Activated T-helper 17 cell treated with anti-CD3 and anti-CD28 coated beads, Interleukin-2, amount 50 U/mL, for 72 hours (primary cell): ENCODE results near the gene ZNF319. TPM values are rescaled to one million over a fixed set of nuclear protein-coding genes. Genes with fewer than 3 reads are reported as not detected.
A peak's percentile ranks its signal among the peaks of the same experiment; 100 is the strongest.

Source experiments
- ATAC-seq: fragments of 150-1000 bp; cut with Tn5 transposase; replicated peaks from 2 replicates; pipeline ENCODE4 v1.10.0; 2021; ENCODE audit warnings: mild to moderate bottlenecking, moderate library complexity
- H3K27ac Mint-ChIP-seq: one replicate; pipeline ENCODE4 v1.8.0; 2022; ENCODE audit warnings: mixed read lengths
- H3K27me3 Mint-ChIP-seq: one replicate; pipeline ENCODE4 v1.8.0; 2022; ENCODE audit warnings: mixed read lengths
- H3K36me3 Mint-ChIP-seq: one replicate; pipeline ENCODE4 v1.8.0; 2022; ENCODE audit warnings: low read depth, mild to moderate bottlenecking, mixed read lengths
- H3K4me1 Mint-ChIP-seq: one replicate; pipeline ENCODE4 v1.8.0; 2022; ENCODE audit warnings: mixed read lengths
- H3K4me3 Mint-ChIP-seq: one replicate; pipeline ENCODE4 v1.8.0; 2022; ENCODE audit warnings: mild to moderate bottlenecking, mixed read lengths
- H3K9me3 Mint-ChIP-seq: one replicate; pipeline ENCODE4 v1.8.0; 2022; ENCODE audit warnings: mixed read lengths
- total RNA-seq, 2 donors: library from RNA; stranded (reverse); gene quantifications; one replicate each; pipeline ENCODE4 v1.2.3, GENCODE V29; 2022

Gene ZNF319
- total RNA-seq, 2 donors from 2014 or later = 3.9 to 5.5 TPM

GRCh38 chr16:57999366-57999970, 1.0 kb downstream of the ZNF319 start:
- Mint-ChIP-seq H3K4me3 (peak overlapping the region; percentile 79), H3K4me1 (peaks cover 27% of the 10 kb centered on the region), H3K27me3 (no peaks in the 10 kb centered on the region), H3K27ac (peak overlapping the region; percentile 73), H3K9me3 (no peaks in the 10 kb centered on the region), H3K36me3 (peaks cover 29% of the 10 kb centered on the region)
- ATAC-seq = no peak

DNA sequence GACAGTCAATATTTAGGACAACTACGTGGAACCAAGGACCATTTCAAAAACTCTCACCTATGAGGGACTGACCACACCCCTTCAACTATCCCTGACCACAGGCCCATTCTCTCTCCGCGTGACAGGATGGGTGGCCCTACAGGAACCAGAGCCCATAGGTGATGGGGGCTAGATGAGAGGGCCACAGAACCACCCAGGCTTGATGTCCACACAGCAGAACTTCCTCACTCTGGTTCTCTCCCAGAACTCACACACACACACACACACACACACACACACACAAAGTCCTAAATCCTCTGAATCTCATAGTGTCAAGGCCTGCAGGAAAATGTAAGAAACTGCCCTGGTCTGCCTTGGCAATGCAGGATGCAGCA, 1.5 kb downstream of the ZNF319 start:
- Mint-ChIP-seq H3K27me3 (no peaks in the 10 kb centered on the region), H3K36me3 (peaks cover 24% of the 10 kb centered on the region), H3K4me1 (peaks cover 27% of the 10 kb centered on the region)

GRCh38 chr16:57998486-57998885, 2.0 kb downstream of the ZNF319 start:
- ATAC-seq = peak; percentile 34
- Mint-ChIP-seq H3K4me1 (peaks cover 24% of the 10 kb centered on the region), H3K9me3 (no peaks in the 10 kb centered on the region), H3K36me3 (peaks cover 19% of the 10 kb centered on the region), H3K27ac (peak overlapping the region; percentile 73), H3K4me3 (peak overlapping the region; percentile 79), H3K27me3 (no peaks in the 10 kb centered on the region)

More for the DNA sequence above, 1.5 kb downstream of the ZNF319 start:
- Mint-ChIP-seq H3K27ac (peak overlapping the region; percentile 73), H3K9me3 (no peaks in the 10 kb centered on the region), H3K4me3 (peak overlapping the region; percentile 79)
- ATAC-seq = no peak

DNA sequence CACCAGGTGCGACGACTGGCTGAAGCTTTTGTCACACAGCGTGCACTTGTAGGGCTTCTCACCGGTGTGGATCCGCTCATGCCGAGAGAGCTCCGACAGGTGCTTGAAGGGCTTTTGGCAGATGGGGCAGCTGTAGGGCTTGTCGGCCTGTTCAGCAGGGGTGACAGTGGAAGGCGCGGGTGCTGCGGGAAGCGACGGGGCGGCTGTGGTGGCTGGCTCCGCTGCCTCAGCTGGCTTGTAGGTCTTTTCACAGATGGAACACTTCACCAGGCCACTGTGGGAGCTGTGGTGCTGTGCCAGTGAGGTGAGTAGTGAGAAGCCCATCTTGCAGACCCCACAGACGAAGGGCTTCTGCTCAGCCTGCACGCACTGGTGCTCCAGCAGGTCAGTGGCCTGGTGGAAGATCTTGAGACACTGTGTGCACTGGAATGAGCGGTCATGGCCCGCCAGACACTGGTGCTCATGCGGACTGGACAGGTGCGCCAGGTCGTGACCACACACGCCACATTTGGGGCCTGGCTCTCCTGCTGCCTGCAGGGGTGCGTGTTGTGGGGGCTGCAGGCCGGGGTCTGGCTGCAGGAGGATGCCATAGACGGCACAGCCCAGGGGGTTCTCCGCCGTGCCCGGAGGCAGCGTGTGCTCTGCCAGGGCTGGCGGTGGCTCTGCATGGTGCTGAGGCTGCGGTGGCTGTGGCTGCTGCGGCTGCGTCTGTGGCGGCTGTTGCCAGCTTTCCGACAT, 2.8 kb downstream of the ZNF319 start:
- peak overlapping the region; percentile 79 for H3K4me3 Mint-ChIP-seq
- H3K27me3 Mint-ChIP-seq = no peaks in the 10 kb centered on the region
- ATAC-seq = no peak
- no peaks in the 10 kb centered on the region for H3K9me3 Mint-ChIP-seq
- H3K27ac Mint-ChIP-seq = peak overlapping the region; percentile 73
- H3K36me3 Mint-ChIP-seq = peaks cover 11% of the 10 kb centered on the region
- peaks cover 24% of the 10 kb centered on the region for H3K4me1 Mint-ChIP-seq

GRCh38 chr16:57997176-57997527, 3.3 kb downstream of the ZNF319 start:
- H3K36me3 Mint-ChIP-seq = peaks cover 6% of the 10 kb centered on the region
- H3K9me3 Mint-ChIP-seq = no peaks in the 10 kb centered on the region
- ATAC-seq = no peak
- H3K27ac Mint-ChIP-seq = peak overlapping the region; percentile 73
- peaks cover 24% of the 10 kb centered on the region for H3K4me1 Mint-ChIP-seq
- H3K4me3 Mint-ChIP-seq = peak overlapping the region; percentile 79
- H3K27me3 Mint-ChIP-seq = no peaks in the 10 kb centered on the region

DNA sequence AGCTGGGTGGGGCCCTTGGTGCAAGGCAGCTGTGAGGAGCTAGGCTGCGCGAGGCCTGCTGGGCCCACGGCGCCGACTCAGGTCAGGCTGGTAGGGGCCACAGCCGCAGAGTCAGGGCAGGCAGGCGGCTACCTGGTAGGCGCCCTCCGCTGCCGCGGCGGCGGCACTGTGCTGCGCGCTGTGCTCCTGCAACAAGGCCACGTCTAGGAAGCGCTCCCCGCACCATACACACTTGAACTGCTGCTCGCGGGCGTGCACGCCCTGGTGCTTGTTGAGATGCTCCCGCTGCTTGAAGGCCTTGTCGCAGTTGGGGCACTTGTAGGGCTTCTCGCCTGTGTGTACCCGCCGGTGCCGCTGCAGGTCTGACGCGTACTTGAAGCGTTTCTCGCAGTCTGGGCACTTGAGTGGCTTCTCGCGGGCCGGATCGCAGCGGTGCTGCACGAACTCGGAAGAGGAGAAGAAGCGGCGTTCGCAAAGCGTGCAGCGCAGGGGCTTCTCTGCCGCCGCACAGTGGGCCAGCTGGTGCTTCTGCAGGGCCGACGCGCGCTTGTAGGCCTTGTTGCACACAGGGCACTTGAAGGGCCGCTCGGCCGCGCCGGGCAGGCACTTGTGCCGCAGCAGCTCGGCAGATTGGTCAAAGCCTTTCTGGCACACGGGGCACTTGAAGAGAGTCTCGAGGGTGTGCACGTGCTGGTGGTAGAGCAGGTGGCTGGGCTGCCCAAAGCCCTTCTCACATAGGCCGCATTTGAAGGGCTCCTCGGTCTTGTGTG, 3.9 kb downstream of the ZNF319 start:
- H3K27me3 Mint-ChIP-seq = no peaks in the 10 kb centered on the region
- H3K36me3 Mint-ChIP-seq = peaks cover under 1% of the 10 kb centered on the region
- no peak overlapping the region for H3K27ac Mint-ChIP-seq
- H3K9me3 Mint-ChIP-seq = no peaks in the 10 kb centered on the region
- peaks cover 24% of the 10 kb centered on the region for H3K4me1 Mint-ChIP-seq
- ATAC-seq = no peak
- no peak overlapping the region for H3K4me3 Mint-ChIP-seq

DNA sequence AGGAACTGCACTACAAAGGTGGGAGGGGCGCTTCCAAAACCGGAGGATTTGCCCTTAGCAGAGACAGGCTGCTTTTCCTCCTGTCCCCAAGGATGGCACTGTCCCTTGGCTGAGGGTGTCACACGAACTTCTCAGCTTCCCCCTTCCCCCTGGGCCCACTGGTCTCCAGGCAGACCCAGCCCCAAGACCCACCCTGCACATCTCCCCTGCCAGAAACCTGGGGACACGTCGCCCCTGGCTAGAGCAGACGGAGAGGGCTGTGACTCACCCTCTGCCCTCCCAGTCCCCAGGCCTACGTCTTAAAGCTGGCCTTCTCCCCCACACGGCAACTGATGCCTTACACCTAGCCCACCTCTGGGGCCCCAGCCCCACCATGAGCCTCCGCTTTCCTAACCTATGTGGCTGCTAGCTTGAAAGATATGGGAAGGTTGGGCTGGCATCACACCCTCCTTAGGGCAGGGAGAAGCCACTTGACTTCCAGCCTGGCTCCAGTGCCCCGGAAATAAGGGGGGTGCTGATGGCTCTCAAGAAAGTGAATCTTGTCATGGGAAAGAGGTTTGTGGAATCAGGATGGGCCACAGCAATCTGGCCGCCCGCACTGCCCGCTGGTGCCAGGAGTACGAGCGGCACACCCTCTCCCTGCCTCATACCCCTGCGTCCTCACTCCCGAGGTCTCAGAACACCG, 4.6 kb downstream of the ZNF319 start:
- Mint-ChIP-seq H3K4me1 (peaks cover 24% of the 10 kb centered on the region), H3K36me3 (no peaks in the 10 kb centered on the region), H3K27ac (peak overlapping the region; percentile 63), H3K27me3 (no peaks in the 10 kb centered on the region), H3K9me3 (no peaks in the 10 kb centered on the region), H3K4me3 (no peak overlapping the region)
- no peak for ATAC-seq

DNA sequence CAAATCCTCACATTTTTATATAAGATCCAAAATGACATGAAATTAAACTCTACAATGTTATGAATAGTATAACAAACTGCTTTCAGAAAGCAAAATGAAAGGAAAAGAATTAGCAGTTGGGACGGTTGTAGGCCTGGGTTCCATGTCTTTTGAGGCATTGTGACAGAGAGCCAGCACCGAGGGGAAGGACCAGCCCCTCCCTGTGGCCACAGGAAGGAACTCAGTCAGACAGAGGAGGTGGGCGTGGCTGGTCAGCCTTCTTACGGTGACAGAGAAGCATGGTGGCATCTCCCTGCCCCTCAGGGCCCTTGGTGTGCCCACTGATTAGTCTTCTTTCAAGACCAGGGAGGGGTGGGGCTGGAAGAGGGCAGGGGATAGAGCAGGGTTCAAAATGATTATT, 5.7 kb downstream of the ZNF319 start:
- ATAC-seq = peak; percentile 53
- H3K27ac Mint-ChIP-seq = peak overlapping the region; percentile 59
- no peaks in the 10 kb centered on the region for H3K9me3 Mint-ChIP-seq
- H3K27me3 Mint-ChIP-seq = no peaks in the 10 kb centered on the region
- no peaks in the 10 kb centered on the region for H3K36me3 Mint-ChIP-seq
- H3K4me3 Mint-ChIP-seq = no peak overlapping the region
- H3K4me1 Mint-ChIP-seq = peaks cover 24% of the 10 kb centered on the region

DNA sequence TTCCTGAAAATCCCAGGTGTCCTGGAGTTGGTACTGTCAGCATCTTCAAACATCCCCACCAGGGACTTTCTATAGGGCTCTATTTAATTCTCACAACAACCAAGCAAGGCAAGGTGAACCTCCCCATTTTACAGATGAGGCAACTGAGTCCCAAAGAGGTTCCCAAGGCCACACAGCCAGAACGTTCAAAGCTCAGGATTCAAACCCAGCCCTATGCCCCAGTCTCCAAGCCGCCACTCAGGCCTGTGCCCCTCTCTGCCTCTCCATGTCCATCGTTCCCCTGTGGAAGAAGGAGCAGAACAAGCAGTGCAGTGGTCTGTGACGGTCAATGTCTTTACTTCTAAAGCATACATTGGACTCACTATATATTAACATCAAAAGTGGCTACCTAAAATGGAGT, 6.1 kb downstream of the ZNF319 start:
- H3K27me3 Mint-ChIP-seq = no peaks in the 10 kb centered on the region
- H3K4me3 Mint-ChIP-seq = no peak overlapping the region
- H3K36me3 Mint-ChIP-seq = no peaks in the 10 kb centered on the region
- H3K4me1 Mint-ChIP-seq = peaks cover 24% of the 10 kb centered on the region
- H3K9me3 Mint-ChIP-seq = no peaks in the 10 kb centered on the region
- no peak for ATAC-seq
- H3K27ac Mint-ChIP-seq = peak overlapping the region; percentile 59

- Mint-ChIP-seq H3K36me3 (no peaks in the 10 kb centered on the region), H3K27ac (no peak overlapping the region), H3K9me3 (no peaks in the 10 kb centered on the region), H3K27me3 (no peaks in the 10 kb centered on the region), H3K4me1 (peaks cover 19% of the 10 kb centered on the region), H3K4me3 (no peak overlapping the region)
- ATAC-seq = no peak
Measured at GRCh38 chr16:57993897-57994296, 6.6 kb downstream of the ZNF319 start.

DNA sequence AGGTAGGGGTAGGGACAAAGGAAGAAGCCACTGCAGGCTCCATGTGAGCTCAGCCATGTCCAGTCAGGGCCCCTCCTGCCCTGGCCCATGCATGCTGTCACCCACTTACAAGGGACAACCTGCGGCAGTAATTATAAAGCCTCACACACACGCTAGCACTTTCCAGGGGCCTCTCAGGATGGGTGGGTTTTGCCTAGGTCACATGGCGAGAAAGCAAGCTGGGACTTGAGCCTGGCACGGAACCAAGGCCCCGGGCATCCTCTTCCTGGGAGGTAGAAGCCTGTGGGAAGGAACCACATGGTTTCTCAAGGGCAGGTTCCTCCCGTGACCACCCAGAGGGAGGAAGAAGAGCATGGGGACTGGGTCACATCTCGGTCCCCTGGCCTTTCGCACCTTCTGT, 7.0 kb downstream of the ZNF319 start:
- no peaks in the 10 kb centered on the region for H3K27me3 Mint-ChIP-seq
- H3K27ac Mint-ChIP-seq = peak overlapping the region; percentile 81
- peaks cover 15% of the 10 kb centered on the region for H3K4me1 Mint-ChIP-seq
- no peak for ATAC-seq
- no peak overlapping the region for H3K4me3 Mint-ChIP-seq
- H3K9me3 Mint-ChIP-seq = no peaks in the 10 kb centered on the region
- H3K36me3 Mint-ChIP-seq = no peaks in the 10 kb centered on the region

DNA sequence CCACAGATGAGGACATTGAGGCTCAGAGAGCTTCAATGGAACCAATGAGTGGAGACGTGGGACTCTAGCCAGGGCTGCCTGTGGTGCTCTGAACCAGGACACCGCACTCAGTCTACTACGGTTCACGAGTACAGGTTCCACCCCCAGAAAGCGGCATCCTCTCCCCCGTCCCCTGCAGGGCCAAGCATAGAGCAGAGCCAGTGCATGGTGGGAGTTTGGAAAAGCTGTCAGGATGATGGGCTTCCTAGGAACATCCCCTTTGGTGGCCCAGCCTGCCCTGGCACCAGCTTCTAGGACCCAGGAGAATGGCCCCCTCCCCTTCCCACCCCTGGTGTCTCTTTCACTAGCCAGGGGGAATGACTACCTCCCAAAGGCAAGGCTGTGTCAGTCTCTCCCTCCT, 8.4 kb downstream of the ZNF319 start:
- H3K4me1 Mint-ChIP-seq = peaks cover 6% of the 10 kb centered on the region
- no peak for ATAC-seq
- peak overlapping the region; percentile 81 for H3K27ac Mint-ChIP-seq
- H3K9me3 Mint-ChIP-seq = no peaks in the 10 kb centered on the region
- no peaks in the 10 kb centered on the region for H3K27me3 Mint-ChIP-seq
- no peak overlapping the region for H3K4me3 Mint-ChIP-seq
- H3K36me3 Mint-ChIP-seq = no peaks in the 10 kb centered on the region

- H3K27me3 Mint-ChIP-seq = no peaks in the 10 kb centered on the region
- no peak overlapping the region for H3K4me3 Mint-ChIP-seq
- H3K27ac Mint-ChIP-seq = no peak overlapping the region
- no peaks in the 10 kb centered on the region for H3K36me3 Mint-ChIP-seq
- no peak for ATAC-seq
- H3K9me3 Mint-ChIP-seq = no peaks in the 10 kb centered on the region
- peaks cover 6% of the 10 kb centered on the region for H3K4me1 Mint-ChIP-seq
Measured at GRCh38 chr16:57991551-57992059, 8.9 kb downstream of the ZNF319 start.

- H3K36me3 Mint-ChIP-seq = no peaks in the 10 kb centered on the region
- no peak for ATAC-seq
- H3K27me3 Mint-ChIP-seq = no peaks in the 10 kb centered on the region
- H3K27ac Mint-ChIP-seq = no peak overlapping the region
- no peak overlapping the region for H3K4me3 Mint-ChIP-seq
- no peaks in the 10 kb centered on the region for H3K9me3 Mint-ChIP-seq
- no peaks in the 10 kb centered on the region for H3K4me1 Mint-ChIP-seq
Measured at GRCh38 chr16:57988929-57989328, 11.5 kb downstream of the ZNF319 start.
